Daoy (cell line): ENCODE results near the gene EPS15. TPM values are rescaled to one million over a fixed set of nuclear protein-coding genes. Genes with fewer than 3 reads are reported as not detected.

Experiments
- DNase-seq: peaks from one replicate; pipeline ENCODE4 v3.0.0-alpha.2; 2015; ENCODE audit warnings: low read depth
- total RNA-seq: library from RNA; depleted of rRNA; stranded (reverse); fragments of >200 nt; shearing (Covaris generic); gene quantifications from 2 replicates; pipeline ENCODE4 v1.2.3, GENCODE V29; 2014; rRNA removed

EPS15 gene
- total RNA-seq, 1 experiment from 2014 or later = 33.4 TPM

DNA sequence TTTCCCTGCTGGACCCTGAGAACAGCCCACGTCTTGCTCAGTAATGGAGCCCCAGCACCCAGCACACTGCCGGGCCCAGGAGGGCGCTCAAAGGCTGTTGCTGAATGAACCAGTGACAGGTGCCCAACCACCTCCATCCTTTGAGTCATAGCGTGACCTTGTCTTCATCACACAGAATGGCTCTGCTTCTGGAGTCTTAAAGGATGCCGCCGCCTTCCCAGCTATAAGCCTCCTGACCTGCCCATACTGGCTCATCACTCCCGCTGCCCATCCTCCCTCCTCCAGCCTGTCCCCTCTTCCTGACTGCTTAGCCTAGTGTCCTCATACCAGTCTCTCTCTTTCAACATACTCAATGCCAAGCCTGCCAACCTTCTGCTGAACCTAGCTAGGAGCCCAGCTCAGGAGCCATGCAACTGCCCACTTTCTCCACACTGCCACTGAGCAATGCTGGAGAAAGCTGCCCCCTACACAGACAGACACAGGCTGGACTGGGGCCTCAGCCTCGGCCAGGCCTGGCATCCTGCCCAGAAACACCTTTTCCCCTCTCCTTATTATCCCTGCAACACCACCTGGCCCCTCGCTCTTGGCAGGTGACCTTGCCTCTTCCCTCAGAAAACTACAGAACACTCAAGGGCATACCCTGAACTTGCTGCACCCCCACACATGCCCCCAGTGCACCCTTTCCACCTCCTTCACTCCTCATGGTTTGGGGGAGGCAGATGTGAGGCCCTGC lies 202.8 kb downstream of the EPS15 start:
- DNase-seq = no peak

GRCh38 chr1:51314974-51315373 lies 204.1 kb downstream of the EPS15 start:
- no peak for DNase-seq

DNA sequence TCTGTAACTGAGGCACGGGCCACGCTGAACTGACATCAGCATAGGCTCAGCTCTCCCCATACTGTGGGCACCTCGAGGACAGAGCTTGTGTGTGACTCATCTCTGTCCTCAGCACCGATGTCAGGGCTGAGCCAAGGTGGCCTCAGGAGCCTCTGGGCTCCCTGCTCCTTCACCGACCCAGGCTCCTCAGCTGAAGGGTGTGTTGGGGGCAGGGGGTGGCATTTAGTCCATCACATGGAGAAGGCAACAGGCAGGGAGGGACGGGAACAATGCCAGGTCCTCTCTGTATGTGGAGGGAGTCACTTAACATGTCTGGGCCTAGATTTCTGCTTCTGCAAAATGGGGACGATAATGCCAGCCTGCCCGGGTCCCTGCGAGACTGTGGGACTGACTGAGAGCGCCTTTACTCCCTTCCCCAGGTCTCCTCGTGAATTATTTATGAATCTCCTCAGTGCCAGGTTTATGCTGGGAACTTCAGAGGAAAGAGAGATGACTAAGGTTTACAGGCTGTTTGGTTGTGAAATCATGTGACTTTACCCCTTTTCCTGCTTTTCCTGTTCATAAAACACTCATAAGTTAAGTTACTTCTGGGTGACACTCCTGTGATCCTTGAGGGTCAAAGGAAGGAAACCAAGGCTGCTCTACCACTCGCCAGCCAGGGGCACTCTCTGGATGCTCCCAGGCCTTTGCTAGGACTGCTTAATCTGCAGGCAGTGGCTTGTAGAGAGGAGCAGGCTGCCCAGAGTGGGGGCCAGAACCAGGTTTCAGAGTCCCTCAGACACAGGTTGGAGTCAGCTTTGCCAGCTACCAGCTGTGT lies 204.9 kb downstream of the EPS15 start:
- DNase-seq = peak; percentile 65

DNA sequence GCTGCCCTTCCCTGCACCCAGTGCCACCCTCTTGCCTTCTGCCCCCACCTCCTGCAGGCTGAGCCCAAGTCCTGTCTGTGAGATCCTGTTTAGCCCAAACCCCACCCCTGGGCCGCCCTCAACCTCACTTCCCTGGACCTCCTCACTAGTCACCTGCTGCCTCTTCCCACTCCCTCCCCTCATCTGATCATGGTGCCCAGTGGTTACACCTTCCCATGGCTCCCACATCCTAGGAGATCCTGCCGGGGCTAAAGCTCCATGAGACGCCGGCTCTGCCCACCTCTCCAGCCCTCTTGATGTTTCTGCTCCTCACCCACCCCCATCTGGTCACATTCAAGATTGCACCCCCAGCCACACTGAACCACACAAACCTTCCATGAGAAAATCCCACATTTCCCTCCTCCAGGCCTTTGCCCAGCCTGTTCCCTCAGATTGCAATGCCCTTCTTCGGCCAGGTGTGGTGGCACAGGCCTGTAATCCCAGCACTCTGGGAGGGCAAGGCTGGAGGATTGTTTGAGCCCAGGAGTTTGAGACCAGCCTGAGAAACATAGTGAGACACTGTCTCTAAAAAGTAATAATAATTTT lies 205.7 kb downstream of the EPS15 start:
- DNase-seq = peak; percentile 30

DNA sequence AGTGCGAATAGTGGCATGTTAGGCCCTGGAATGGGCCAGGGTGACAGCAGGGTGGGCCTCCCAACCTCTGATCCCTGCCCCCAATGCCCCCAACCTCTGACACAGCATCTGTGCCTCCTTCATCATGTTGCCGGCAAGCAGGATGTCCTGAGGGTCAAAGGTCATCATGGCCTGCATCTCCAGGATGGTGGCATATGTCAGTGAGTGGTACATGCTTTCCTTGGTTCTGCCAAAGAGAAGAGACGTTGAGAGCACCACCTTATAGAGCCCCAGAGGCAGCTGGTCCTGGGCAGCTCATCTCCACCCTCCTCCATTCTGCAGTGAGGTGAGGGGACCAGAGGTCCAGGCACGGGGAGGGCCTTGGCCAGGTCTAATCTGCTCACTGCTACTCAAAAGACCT lies 206.3 kb downstream of the EPS15 start:
- DNase-seq = no peak

DNA sequence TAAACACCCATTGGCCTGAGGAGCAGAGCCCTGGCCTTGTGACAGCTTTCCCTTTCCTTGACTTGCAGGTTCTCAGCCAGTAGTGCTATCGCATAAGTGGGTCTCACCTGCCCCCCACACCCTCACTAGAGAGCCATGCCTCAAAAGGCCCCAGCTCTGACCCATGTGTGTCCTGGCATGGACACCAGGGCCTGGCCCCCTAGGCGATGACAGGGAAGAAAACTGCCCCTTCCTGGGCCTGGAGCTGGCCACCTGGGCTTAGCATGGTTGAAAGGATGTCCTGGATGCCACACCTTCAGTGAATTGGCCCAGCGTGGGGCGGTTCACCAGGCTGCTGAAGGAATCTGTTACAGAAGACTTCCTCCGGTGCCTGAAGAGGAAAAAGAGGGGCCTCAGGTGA lies 207.2 kb downstream of the EPS15 start:
- DNase-seq = no peak

DNA sequence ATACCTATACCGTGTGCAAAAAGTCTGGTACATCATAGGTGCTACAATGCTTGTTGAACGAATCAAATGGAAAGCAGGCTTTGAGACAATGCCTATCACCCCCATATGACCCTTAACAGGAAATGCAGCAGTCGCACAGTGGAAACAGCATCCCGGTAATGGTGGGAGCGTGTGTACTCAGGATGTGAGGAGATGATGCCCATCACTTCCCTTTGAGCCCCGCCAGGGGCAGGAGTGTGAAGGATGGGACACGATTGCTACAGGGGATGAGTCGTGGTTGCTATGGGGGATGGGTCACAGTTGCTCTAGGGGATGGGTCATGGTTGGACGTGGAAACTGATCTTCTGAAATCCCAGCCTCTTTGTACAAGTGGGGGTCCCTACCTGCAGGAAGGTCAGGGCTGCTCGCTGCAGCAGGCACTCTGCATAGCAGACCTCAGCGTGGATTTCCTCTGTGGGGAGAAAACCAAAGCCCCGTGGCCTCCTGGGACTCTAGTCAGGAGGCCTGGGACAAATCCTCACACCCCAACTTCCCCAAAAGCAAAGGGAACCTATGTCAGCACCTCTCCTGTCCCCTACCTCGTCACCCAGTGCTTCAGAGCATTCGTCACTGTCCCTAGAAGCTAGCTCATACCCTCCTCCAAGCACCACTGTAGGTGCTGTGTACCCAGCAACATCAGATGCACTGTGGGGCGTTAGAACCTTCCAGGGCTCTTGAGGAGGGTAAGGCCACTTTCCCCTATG lies 208.0 kb downstream of the EPS15 start:
- no peak for DNase-seq

DNA sequence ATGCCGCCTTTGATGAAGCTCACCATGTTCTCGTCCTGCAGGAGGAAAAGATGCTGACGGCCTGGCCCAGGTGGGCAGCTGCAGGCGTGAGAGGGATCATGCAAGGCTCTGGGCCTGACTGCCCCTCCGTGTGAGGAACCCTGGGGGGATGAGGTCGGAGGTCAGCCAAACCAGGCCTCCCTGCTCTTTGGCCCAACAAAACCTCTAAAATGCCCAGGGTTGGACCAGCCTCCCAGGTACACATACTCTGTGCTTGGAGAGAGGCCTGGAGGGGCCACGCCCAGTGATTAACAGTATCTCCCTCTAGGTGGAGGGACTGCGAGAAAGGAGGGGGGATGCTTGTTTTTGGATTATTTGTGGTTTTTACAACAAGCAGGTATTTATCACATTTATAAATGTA lies 209.8 kb downstream of the EPS15 start:
- DNase-seq = no peak

GRCh38 chr1:51308636-51309035 lies 210.4 kb downstream of the EPS15 start:
- no peak for DNase-seq

DNA sequence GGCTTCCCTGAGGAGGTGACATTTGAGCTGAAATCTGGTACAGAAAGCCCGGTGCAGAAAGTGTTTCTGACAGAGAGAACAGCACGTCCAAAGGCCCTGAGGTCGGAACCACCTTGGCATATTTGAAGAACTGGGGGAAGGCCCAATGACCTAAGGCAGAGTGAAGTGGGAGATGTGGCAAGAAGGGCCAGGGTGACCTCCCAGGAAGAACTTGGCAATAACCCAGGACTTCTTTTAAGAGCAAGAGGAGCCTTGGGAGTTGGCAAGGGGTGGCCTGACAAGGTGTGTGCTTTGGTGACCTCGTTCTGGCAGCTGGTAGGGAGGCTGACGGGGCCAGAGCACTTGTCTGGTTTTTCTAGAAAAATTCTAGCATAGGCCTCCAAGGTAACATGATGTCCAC lies 212.1 kb downstream of the EPS15 start:
- DNase-seq = no peak

- DNase-seq = no peak
Observed at GRCh38 chr1:51305371-51305823, 213.7 kb downstream of the EPS15 start.

DNA sequence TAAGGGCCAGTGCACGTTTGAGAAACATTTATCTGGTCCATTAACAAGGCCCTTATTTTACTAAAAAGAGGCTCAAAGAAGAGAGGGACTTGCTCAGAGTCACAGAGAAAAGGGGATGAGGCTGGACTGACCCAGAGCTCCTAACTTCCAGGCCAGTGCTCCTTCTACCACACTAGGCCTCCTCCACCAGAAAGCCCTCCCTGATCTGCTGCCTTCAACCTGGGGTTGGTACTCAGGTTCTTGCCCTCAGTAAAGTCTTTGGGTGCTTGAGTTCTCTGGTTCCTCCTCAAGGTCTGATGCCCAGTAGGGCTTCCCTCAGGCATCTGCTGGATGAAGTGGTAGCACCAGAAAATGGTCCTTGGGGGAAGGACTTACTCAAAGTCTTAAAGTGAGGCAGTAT lies 214.7 kb downstream of the EPS15 start:
- no peak for DNase-seq

Other genes with a start within 250 kb of the EPS15 start
- gene TTC39A, start 188.7 kb downstream of the EPS15 start, total RNA-seq = 0.06 and 0.95 TPM in 2 replicates
- 42.2 and 47.7 TPM in 2 replicates for gene OSBPL9, start 97.8 kb upstream of the EPS15 start, total RNA-seq